Hair follicle dermal papilla cell (primary cell): ENCODE data around the gene LITAFD. TPM values are rescaled to one million over a fixed set of nuclear protein-coding genes. Genes with fewer than 3 reads are reported as not detected.

ENCODE experiments used
- total RNA-seq: library from RNA; depleted of rRNA; stranded (reverse); fragments of >200 nt; gene quantifications from 2 replicates; pipeline ENCODE4 v1.2.3, GENCODE V29; 2012

Gene LITAFD
- total RNA-seq = not detected in 2 replicates

GRCh38 chr16:8882041-8882617, at the start of gene LITAFD:
TSS of gene LITAFD (plus strand) at chr16:8882351. CDS start at chr16:8884356, 2,005 bp downstream.

GRCh38 chr16:8868416-8869211, 13.5 kb upstream of the LITAFD start, which contains the start of gene CARHSP1:
TSS of gene CARHSP1 (minus strand) at chr16:8869006. CDS start at chr16:8859328, 9,678 bp downstream.

Other genes starting within 250 kb of the LITAFD start
- gene ABAT, start 207.7 kb upstream of the LITAFD start, total RNA-seq = 10.1 and 12.4 TPM in 2 replicates
- gene TMEM186, start 84.7 kb upstream of the LITAFD start, total RNA-seq = 2.3 and 3.3 TPM in 2 replicates
- gene PMM2, start 84.5 kb upstream of the LITAFD start, total RNA-seq = 42.4 and 53.4 TPM in 2 replicates
- gene CARHSP1, start 13.3 kb upstream of the LITAFD start, total RNA-seq = 53.2 and 89.0 TPM in 2 replicates
- gene USP7, start 81.6 kb downstream of the LITAFD start, total RNA-seq = 46.6 and 55.8 TPM in 2 replicates
- gene HAPSTR1, start 209.3 kb downstream of the LITAFD start, total RNA-seq = 82.6 and 107 TPM in 2 replicates